Spleen (tissue), 11 donors: ENCODE measurements around the gene CDHR3. TPM values are rescaled to one million over a fixed set of nuclear protein-coding genes. Genes with fewer than 3 reads are reported as not detected.

Experiments
- DNase-seq: peaks from one replicate; pipeline ENCODE4 v3.0.0-alpha.2; 2020
- H3K27ac ChIP-seq, 8 donors: fragments of 200-600 bp; sonication (generic) in 7 of 8; 1 replicate in 4 of 8; 2 replicates in 4 of 8; pipeline versions ENCODE4 v1.5.0 to v1.8.0; 2016 to 2021; ENCODE audit warnings: inconsistent platforms in 4 of 8, mild to moderate bottlenecking in 4 of 8, moderate library complexity in 1 of 8
- H3K27me3 ChIP-seq, 7 donors: fragments of 200-600 bp; sonication (generic) in 6 of 7; replicated peaks in 1 of 7; 1 replicate in 4 of 7; 2 replicates in 3 of 7; pipeline versions ENCODE4 v1.5.0 to v1.8.0; 2016 to 2021; ENCODE audit warnings: inconsistent platforms in 3 of 7, mild to moderate bottlenecking in 1 of 7
- H3K36me3 ChIP-seq, 6 donors: fragments of 200-600 bp; sonication (generic) in 5 of 6; 1 replicate in 4 of 6; 2 replicates in 2 of 6; pipeline versions ENCODE4 v1.5.0 to v1.8.0; 2016 to 2021; ENCODE audit warnings: inconsistent platforms in 2 of 6
- H3K4me1 ChIP-seq, 6 donors: fragments of 200-600 bp; sonication (generic) in 5 of 6; 1 replicate in 3 of 6; 2 replicates in 3 of 6; pipeline versions ENCODE4 v1.5.0 to v1.8.0; 2016 to 2021; ENCODE audit warnings: inconsistent platforms in 3 of 6
- H3K4me3 ChIP-seq, 8 donors: fragments of 200-600 bp; sonication (generic) in 7 of 8; 1 replicate in 4 of 8; 2 replicates in 4 of 8; pipeline versions ENCODE4 v1.5.0 to v1.8.0; 2016 to 2021; ENCODE audit warnings: inconsistent platforms in 4 of 8, mild to moderate bottlenecking in 4 of 8, moderate library complexity in 2 of 8
- H3K9me3 ChIP-seq, 8 donors: fragments of 200-600 bp; sonication (generic) in 7 of 8; 1 replicate in 4 of 8; 2 replicates in 4 of 8; pipeline versions ENCODE4 v1.5.0 to v1.8.0; 2016 to 2021; ENCODE audit warnings: inconsistent platforms in 4 of 8
- CTCF ChIP-seq, 11 experiments: fragments of 200-600 bp in 7 of 11; fragments of 450-650 bp in 4 of 11; sonication (generic) in 4 of 11; IDR thresholded peaks in 8 of 11; conservative IDR thresholded peaks in 3 of 11; 1 replicate in 7 of 11; 2 replicates in 4 of 11; pipeline versions ENCODE4 v1.4.0 to v1.8.0; 2016 to 2021; ENCODE audit warnings: antibody characterized with exemption in 11 of 11, inconsistent platforms in 4 of 11, mild to moderate bottlenecking in 1 of 11
- POLR2A ChIP-seq, 3 donors: fragments of 450-650 bp; IDR thresholded peaks; one replicate each; pipeline ENCODE4 v1.5.1; 2017; ENCODE audit warnings: antibody characterized with exemption in 3 of 3, mild to moderate bottlenecking in 1 of 3
- POLR2AphosphoS5 ChIP-seq, 3 donors: sonication (generic); formaldehyde crosslinking; IDR thresholded peaks; one replicate each; pipeline ENCODE4 v1.5.1; 2017; ENCODE audit warnings: antibody characterized with exemption in 3 of 3
- WGBS, 5 donors: extraction: QIAGEN DNeasy Blood & Tissue Kit in 3 of 5; methylation state at CpG; one replicate each; pipeline versions ENCODE4 v1.1.5 to v1.1.7; 2013 to 2018; 5-methylcytosine and 5-hydroxymethylcytosine counted together
- intact Hi-C: fragments of 100-400 bp; cut with DNase I; formaldehyde crosslinking; loops from one replicate; pipeline ENCODE4 v1.15.0; 2023; ENCODE audit warnings: low total_unique reads
- polyA plus RNA-seq, 3 donors: library from polyadenylated mRNA; stranded (reverse); fragments of 200-250 nt; gene quantifications; one replicate each; pipeline ENCODE4 v1.2.1, GENCODE V29; 2013
- total RNA-seq, 7 donors: library from RNA; depleted of rRNA in 3 of 7; stranded (reverse); fragments of >200 nt in 3 of 7; fragmentation: NEBNext Ultra II Directional in 4 of 7; extraction: Animal tissue kit (Norgen Biotek cat#: 25700) in 4 of 7; gene quantifications; one replicate each; pipeline versions ENCODE4 v1.1.0 to v1.2.1, GENCODE V29; 2016 to 2021
- donor health status: healthy with polysubstance abuse.
- donor health status: DM: no; HTN: no; CAD: no; lungs with moderate emphysema.
- donor health status: DM: no; HTN: no; CAD: no.
- donor health status: Bipolar disorder and iron deficiency.
- donor health status: healthy.
- donor health status: DM: no; HTN: no; CAD: no.
- donor health status: DM: yes; HTN: yes; CAD: no.

Gene CDHR3
- total and polyA plus RNA-seq, 10 donors: 0.32 to 3.8 (median 1.2) TPM

DNA sequence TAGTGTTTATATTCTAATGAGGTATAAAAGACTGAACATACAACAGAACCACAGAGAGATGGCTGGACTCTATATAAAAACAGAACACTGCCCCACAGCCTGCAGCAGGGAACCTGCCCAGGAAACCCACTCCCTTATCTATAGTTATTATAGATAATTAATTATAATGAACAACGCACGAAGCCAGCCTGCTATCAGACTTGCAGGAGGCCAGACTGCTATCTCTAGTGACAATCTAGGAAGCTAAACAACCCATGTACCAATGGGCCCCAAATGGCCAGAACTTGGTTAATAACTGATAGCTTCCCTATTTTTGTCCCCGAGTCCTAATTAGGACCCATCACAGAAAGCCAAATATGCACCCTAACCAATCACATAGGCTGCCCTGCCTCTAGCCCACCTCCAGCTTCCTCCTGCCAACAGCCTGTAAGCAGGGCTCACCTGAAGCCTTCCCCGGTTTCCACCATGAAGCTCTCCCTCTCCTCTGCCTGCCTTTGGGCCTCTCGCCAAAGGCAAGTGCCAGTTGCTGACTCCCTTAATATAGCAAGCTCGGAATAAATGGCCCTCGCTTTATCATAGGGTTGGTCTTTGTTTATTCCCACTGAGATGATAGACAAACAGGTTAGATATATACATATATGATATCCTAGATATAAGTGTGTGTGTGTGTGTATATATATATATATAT, 74.6 kb downstream of the CDHR3 start:
- WGBS, 5 donors: 88 to 95% (median 93%) methylated on average over 7 of the region's 7 CpGs
- intact Hi-C loops: no loop called here

DNA sequence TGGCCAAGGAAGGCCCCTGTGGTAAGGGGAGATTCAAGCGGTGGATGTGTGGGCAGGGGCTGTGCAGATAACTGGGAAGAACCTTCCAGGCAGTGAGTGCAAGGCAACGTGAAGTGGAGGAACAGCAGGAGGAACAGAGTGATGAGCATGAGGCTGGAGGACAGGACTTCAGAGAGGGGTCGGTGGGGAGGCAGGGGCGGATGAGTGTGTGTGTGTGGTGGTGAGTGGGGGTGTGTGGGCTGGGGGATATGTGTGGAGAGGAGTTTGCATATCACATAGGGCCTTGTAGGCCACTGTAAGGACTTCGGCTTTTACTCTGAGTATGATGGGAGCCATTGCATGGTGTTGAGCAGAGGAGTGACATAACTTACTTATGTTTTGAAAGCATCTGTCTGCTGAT, 75.2 kb downstream of the CDHR3 start:
- DNase-seq: no peak
- H3K4me3 ChIP-seq: no peak overlapping the region
- WGBS, 5 donors: 91 to 98% (median 95%) methylated on average over 5 of the region's 5 CpGs
- TF ChIP-seq POLR2A (IDR thresholded peaks at IDR 0.05) (no peak), CTCF (IDR thresholded peaks at IDR 0.05 in 8 of 11, conservative IDR thresholded peaks at IDR 0.05 in 3 of 11) (no peak), POLR2AphosphoS5 (IDR thresholded peaks at IDR 0.05) (no peak)
- intact Hi-C loops: no loop called here
- H3K27ac ChIP-seq: no peak overlapping the region
- H3K4me1 ChIP-seq: peaks cover 4 to 25% (median 14%) of the 10 kb centered on the region in 6 donors
- peaks cover 0 to 5% (median 0%) of the 10 kb centered on the region in 8 donors for H3K9me3 ChIP-seq
- H3K36me3 ChIP-seq: no peaks in the 10 kb centered on the region
- H3K27me3 ChIP-seq: peaks cover 0 to 21% (median 0%) of the 10 kb centered on the region in 7 donors

More for the DNA sequence above, 74.6 kb downstream of the CDHR3 start:
- Histone ChIP-seq H3K27ac (no peak overlapping the region), H3K36me3 (no peaks in the 10 kb centered on the region), H3K9me3 (peaks cover 0 to 5% (median 0%) of the 10 kb centered on the region in 8 donors), H3K4me1 (peaks cover under 1 to 20% (median 10%) of the 10 kb centered on the region in 6 donors), H3K4me3 (no peak overlapping the region), H3K27me3 (peaks cover 0 to 20% (median 0%) of the 10 kb centered on the region in 7 donors)
- DNase-seq: no peak
- no peak for TF ChIP-seq POLR2A (IDR thresholded peaks at IDR 0.05)
- TF ChIP-seq CTCF (IDR thresholded peaks at IDR 0.05 in 8 of 11, conservative IDR thresholded peaks at IDR 0.05 in 3 of 11): no peak
- TF ChIP-seq POLR2AphosphoS5 (IDR thresholded peaks at IDR 0.05): no peak

DNA sequence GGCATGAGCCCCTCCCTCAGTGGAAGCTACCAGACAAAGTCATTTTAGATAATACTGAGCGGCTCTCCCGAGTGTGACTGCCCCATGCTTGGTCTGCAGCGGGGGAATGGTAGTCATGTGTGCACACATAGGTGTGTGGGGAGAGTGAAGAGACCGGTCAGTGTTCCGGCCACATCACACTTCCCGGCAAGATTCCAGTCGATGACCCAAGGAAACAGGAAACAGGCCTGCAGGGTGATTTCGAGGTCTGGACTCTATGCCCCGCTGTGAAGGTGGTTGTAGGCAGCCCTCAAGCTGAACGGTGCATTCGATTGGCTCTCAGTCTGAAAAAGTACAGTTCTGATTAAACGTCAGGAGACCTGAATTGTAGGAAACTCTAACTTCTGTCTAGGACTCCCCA, 75.9 kb downstream of the CDHR3 start:
- TF ChIP-seq CTCF (IDR thresholded peaks at IDR 0.05 in 8 of 11, conservative IDR thresholded peaks at IDR 0.05 in 3 of 11) (no peak), POLR2AphosphoS5 (IDR thresholded peaks at IDR 0.05) (no peak), POLR2A (IDR thresholded peaks at IDR 0.05) (no peak)
- H3K36me3 ChIP-seq: no peaks in the 10 kb centered on the region
- peaks cover 4 to 25% (median 14%) of the 10 kb centered on the region in 6 donors for H3K4me1 ChIP-seq
- 62 to 81% (median 75%) methylated on average over 12 of the region's 12 CpGs for WGBS, 5 donors
- no peak overlapping the region for H3K4me3 ChIP-seq
- H3K9me3 ChIP-seq: peaks cover 0 to under 1% (median 0%) of the 10 kb centered on the region in 8 donors
- no peak overlapping the region for H3K27ac ChIP-seq
- intact Hi-C loops: no loop called here
- no peak for DNase-seq
- peaks cover 0 to 21% (median 0%) of the 10 kb centered on the region in 7 donors for H3K27me3 ChIP-seq

DNA sequence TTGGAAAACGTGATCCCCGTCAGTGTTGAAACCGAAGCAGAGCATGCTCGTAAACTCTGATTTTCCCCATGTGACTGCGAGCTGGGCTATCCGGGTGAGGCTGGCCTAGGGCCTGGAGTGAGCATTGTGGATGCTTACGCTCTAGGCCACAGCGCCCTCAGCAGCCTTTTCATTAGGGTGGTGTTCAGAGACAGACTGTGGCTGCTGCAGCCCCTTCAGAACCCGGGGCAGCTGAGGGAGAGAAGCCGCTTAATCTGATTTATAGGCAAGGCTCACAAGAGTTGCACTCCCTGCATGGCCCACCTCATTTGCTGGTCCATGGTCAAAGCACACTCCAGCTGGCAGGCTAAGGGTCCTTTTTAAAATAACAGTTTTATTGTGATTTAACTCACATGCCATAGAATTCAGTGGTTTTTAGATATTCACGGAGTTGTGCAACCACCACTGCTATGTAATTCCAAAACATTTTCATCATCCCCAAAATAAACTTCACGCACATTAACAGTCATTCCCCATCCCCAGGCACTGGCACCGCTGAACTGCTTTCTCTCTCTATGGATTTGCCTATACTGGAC, 76.5 kb downstream of the CDHR3 start:
- TF ChIP-seq POLR2AphosphoS5 (IDR thresholded peaks at IDR 0.05) (no peak), POLR2A (IDR thresholded peaks at IDR 0.05) (no peak), CTCF (IDR thresholded peaks at IDR 0.05 in 8 of 11, conservative IDR thresholded peaks at IDR 0.05 in 3 of 11) (no peak)
- Histone ChIP-seq H3K36me3 (no peaks in the 10 kb centered on the region), H3K4me3 (no peak overlapping the region), H3K9me3 (no peaks in the 10 kb centered on the region), H3K27me3 (peaks cover 0 to 21% (median 0%) of the 10 kb centered on the region in 7 donors), H3K4me1 (peaks cover 4 to 25% (median 14%) of the 10 kb centered on the region in 6 donors), H3K27ac (no peak overlapping the region)
- intact Hi-C loops: loop anchor here (5.0 to 10.0 kb wide), 2 partner anchors 275 to 387 kb away; no protein-coding TSS in a partner anchor
- 89 to 94% (median 93%) methylated on average over 9 to 13 of the region's 13 CpGs for WGBS, 5 donors
- DNase-seq: no peak
